ENCODE data around the gene PHACTR1.

GRCh38 chr6:12679341-12679740, 37.2 kb upstream of the PHACTR1 start:
- no peak for TF ChIP-seq REST (IDR thresholded peaks at IDR 0.05; ENCODE audit: insufficient read depth in 1 of 2, low read depth in 2 of 2, low read length in 1 of 2)
- no peak for TF ChIP-seq CTCF (IDR thresholded peaks at IDR 0.05)
- no peak for TF ChIP-seq SIN3A (IDR thresholded peaks at IDR 0.05; ENCODE audit: borderline replicate concordance, insufficient read depth, low read depth, low read length)
- TF ChIP-seq POLR2AphosphoS5 (IDR thresholded peaks at IDR 0.05; ENCODE audit: low read depth, low read length), result no peak
